OCI-LY7 (cell line): ENCODE data around the gene PTGES3. TPM values are rescaled to one million over a fixed set of nuclear protein-coding genes. Genes with fewer than 3 reads are reported as not detected.

Experiments used
- BruUV-seq: library from RNA; stranded (reverse); fragments of 400-500 nt; replicated peaks from 2 replicates; lab custom pipeline; 2021; lab: Mats Ljungman, UMichigan
- CTCF ChIA-PET: fragments of 300-600 bp; sonication (Branson Sonifier 250); formaldehyde crosslinking; loops from one replicate; lab custom pipeline; 2022; ENCODE audit warnings: antibody characterized with exemption; ENCODE audit not compliant: unreplicated experiment; lab: Charles Lee
- POLR2A ChIA-PET: fragments of 300-600 bp; sonication (Branson Sonifier 250); formaldehyde crosslinking; loops from one replicate; lab custom pipeline; 2022; ENCODE audit warnings: antibody characterized with exemption; lab: Charles Lee
- DNase-seq: peaks from one replicate; pipeline ENCODE4 v3.0.0-alpha.2; 2015; ENCODE audit warnings: low spot score
- H2AFZ ChIP-seq: fragments of 200-600 bp; sonication (generic), shearing (Covaris generic); 2 replicates; pipeline ENCODE4 v1.6.1; 2014; ENCODE audit warnings: mild to moderate bottlenecking, antibody characterized with exemption, low read length, moderate library complexity
- H3K27ac ChIP-seq: fragments of 200-600 bp; sonication (generic); 2 replicates; pipeline ENCODE4 v1.5.1; 2014; ENCODE audit warnings: mixed run types, low read depth, mild to moderate bottlenecking, moderate library complexity, low read length, inconsistent platforms; ENCODE audit not compliant: poor library complexity, severe bottlenecking
- H3K36me3 ChIP-seq: fragments of 200-600 bp; sonication (generic); 2 replicates; pipeline ENCODE4 v1.6.1; 2014; ENCODE audit warnings: mild to moderate bottlenecking, antibody characterized with exemption, low read length, moderate library complexity, mixed read lengths; ENCODE audit not compliant: insufficient read depth
- H3K4me1 ChIP-seq: fragments of 200-600 bp; sonication (generic); 2 replicates; pipeline ENCODE4 v1.5.1; 2014; ENCODE audit warnings: mild to moderate bottlenecking, low read length; ENCODE audit not compliant: insufficient read depth, poor library complexity, severe bottlenecking
- H3K4me2 ChIP-seq: fragments of 200-600 bp; sonication (generic); 2 replicates; pipeline ENCODE4 v1.6.1; 2014; ENCODE audit warnings: mild to moderate bottlenecking, low read length
- H3K4me3 ChIP-seq: fragments of 200-600 bp; sonication (generic); 2 replicates; pipeline ENCODE4 v1.5.1; 2014; ENCODE audit warnings: mild to moderate bottlenecking, low read depth, low read length; ENCODE audit not compliant: poor library complexity, severe bottlenecking
- H3K79me2 ChIP-seq: fragments of 200-600 bp; sonication (generic); 2 replicates; pipeline ENCODE4 v1.6.1; 2016; ENCODE audit warnings: low read depth, mild to moderate bottlenecking, low read length, moderate library complexity, mixed read lengths; ENCODE audit not compliant: insufficient read depth
- H3K9me2 ChIP-seq: fragments of 200-600 bp; sonication (generic); 2 replicates; pipeline ENCODE4 v1.6.1; 2016; ENCODE audit warnings: mild to moderate bottlenecking, low read length, mixed read lengths; ENCODE audit not compliant: insufficient read depth
- H3K9me3 ChIP-seq: fragments of 200-600 bp; sonication (generic); 2 replicates; pipeline ENCODE4 v1.6.1; 2014; ENCODE audit warnings: mild to moderate bottlenecking, mixed run types, low read length, mixed read lengths
- H4K20me1 ChIP-seq: fragments of 200-600 bp; sonication (generic); 2 replicates; pipeline ENCODE4 v1.6.1; 2014; ENCODE audit warnings: mild to moderate bottlenecking, antibody characterized with exemption, low read length, moderate library complexity, mixed read lengths; ENCODE audit not compliant: insufficient read depth
- CTCF ChIP-seq: fragments of 200-600 bp; sonication (generic); conservative IDR thresholded peaks from 2 replicates; pipeline ENCODE4 v1.5.1; 2014; ENCODE audit warnings: mild to moderate bottlenecking, antibody characterized with exemption, low read length, moderate library complexity, mixed read lengths
- EZH2phosphoT487 ChIP-seq: fragments of 200-600 bp; sonication (generic); IDR thresholded peaks from 2 replicates; pipeline ENCODE4 v1.6.1; 2018; ENCODE audit warnings: low read depth, borderline replicate concordance, mild to moderate bottlenecking, mixed run types, antibody characterized with exemption, low read length, moderate library complexity, mixed read lengths
- intact Hi-C: fragments of 100-400 bp; cut with micrococcal nuclease; formaldehyde crosslinking; loops from one replicate; pipeline ENCODE4 v1.10.0; 2022; ENCODE audit not compliant: unreplicated experiment
- total RNA-seq, 2 experiments: library from RNA; depleted of rRNA in 1 of 2; stranded (reverse); fragments of >200 nt in 1 of 2; shearing (Covaris generic) in 1 of 2; gene quantifications; 2 replicates each; pipeline ENCODE4 v1.2.3, GENCODE V29; 2014 to 2022

PTGES3 gene
- total RNA-seq, 2 experiments from 2014 or later = 91.2 to 269 TPM

- BruUV-seq = no TSS peak
- Histone ChIP-seq H4K20me1 (peaks cover 25% of the 10 kb centered on the region), H3K4me2 (peak overlapping the region; percentile 97), H3K27ac (peak overlapping the region; percentile 66), H3K4me3 (peak overlapping the region; percentile 88), H3K9me2 (no peaks in the 10 kb centered on the region), H3K36me3 (peaks cover 59% of the 10 kb centered on the region), H3K9me3 (no peaks in the 10 kb centered on the region), H3K4me1 (peaks cover 22% of the 10 kb centered on the region), H3K79me2 (peaks cover 55% of the 10 kb centered on the region), H2AFZ (no peak overlapping the region)
- ChIA-PET POLR2A (interaction anchor here (3.7 kb wide), 1 partner anchor 9 kb away, joined by 26 read pairs; no protein-coding TSS in a partner anchor), CTCF (interaction anchor here (2.7 kb wide), 1 partner anchor 8 kb away, joined by 22 read pairs; no protein-coding TSS in a partner anchor)
- no peak for TF ChIP-seq EZH2phosphoT487
- no peak for TF ChIP-seq CTCF
- intact Hi-C loops = no loop called here
- no peak for DNase-seq
These were observed 43.4 kb downstream of the PTGES3 start for GRCh38 chr12:56644654-56645053.

- BruUV-seq = no TSS peak
- Histone ChIP-seq H3K79me2 (peaks cover 55% of the 10 kb centered on the region), H4K20me1 (peaks cover 25% of the 10 kb centered on the region), H3K9me3 (no peaks in the 10 kb centered on the region), H3K27ac (no peak overlapping the region), H3K36me3 (peaks cover 87% of the 10 kb centered on the region), H3K9me2 (no peaks in the 10 kb centered on the region), H3K4me2 (no peak overlapping the region), H2AFZ (no peak overlapping the region), H3K4me1 (peaks cover 42% of the 10 kb centered on the region), H3K4me3 (no peak overlapping the region)
- no peak for DNase-seq
- TF ChIP-seq EZH2phosphoT487 (no peak), CTCF (no peak)
- intact Hi-C loops = no loop called here
- POLR2A ChIA-PET = no interaction called here
- CTCF ChIA-PET = no interaction called here
These were observed 46.9 kb downstream of the PTGES3 start for GRCh38 chr12:56641219-56641618.

GRCh38 chr12:56637621-56638020 lies 50.5 kb downstream of the PTGES3 start:
- no TSS peak for BruUV-seq
- Histone ChIP-seq H3K36me3 (peaks cover 56% of the 10 kb centered on the region), H4K20me1 (0 out of 2 replicates have a peak, but pooled peaks cover under 1% of the 10 kb centered on the region), H3K4me3 (no peak overlapping the region), H3K4me2 (peak overlapping the region; percentile 98), H2AFZ (no peak overlapping the region), H3K9me3 (no peaks in the 10 kb centered on the region), H3K27ac (peak overlapping the region; percentile 92), H3K4me1 (peaks cover 46% of the 10 kb centered on the region), H3K9me2 (no peaks in the 10 kb centered on the region), H3K79me2 (peaks cover 54% of the 10 kb centered on the region)
- intact Hi-C loops = loop anchor here (5.0 to 10.0 kb wide), 2 partner anchors 115 to 523 kb away; partner anchors contain the start of genes PRIM1, RPL41 and ZC3H10
- no peak for DNase-seq
- CTCF ChIA-PET = no interaction called here
- POLR2A ChIA-PET = no interaction called here
- no peak for TF ChIP-seq EZH2phosphoT487
- TF ChIP-seq CTCF = no peak
